Activated CD8-positive, alpha-beta T cell treated with anti-CD3 and anti-CD28 coated beads for 36 hours (primary cell): ENCODE results near the gene FLAD1. TPM values are rescaled to one million over a fixed set of nuclear protein-coding genes. Genes with fewer than 3 reads are reported as not detected.
"Not testable (repeated sequence)": the region's sequence is repeated elsewhere in the genome, so short reads cannot be mapped to it uniquely, and the experiment has no call there.

Experiments
- ATAC-seq: fragments of 200-7000 bp; cut with Tn5 transposase; one replicate; pipeline ENCODE4 v1.10.0; 2021; ENCODE audit warnings: mild to moderate bottlenecking, moderate library complexity
- CTCF ChIA-PET: fragments of 350-600 bp; sonication (Branson Sonifier 250); formaldehyde crosslinking; loops from one replicate; lab custom pipeline; 2021; ENCODE audit warnings: antibody characterized with exemption; lab: Charles Lee
- POLR2A ChIA-PET: fragments of 350-600 bp; sonication (Branson Sonifier 250); formaldehyde crosslinking; loops from one replicate; lab custom pipeline; 2021; ENCODE audit warnings: antibody characterized with exemption; lab: Charles Lee
- DNase-seq: peaks from one replicate; pipeline ENCODE4 v3.0.0-alpha.2; 2020
- H3K27ac Mint-ChIP-seq: one replicate; pipeline ENCODE4 v1.8.0; 2021; ENCODE audit warnings: mild to moderate bottlenecking, mixed read lengths
- H3K27me3 Mint-ChIP-seq: one replicate; pipeline ENCODE4 v1.8.0; 2021; ENCODE audit warnings: mixed read lengths
- H3K36me3 Mint-ChIP-seq: one replicate; pipeline ENCODE4 v1.8.0; 2021; ENCODE audit warnings: low read depth, mixed read lengths
- H3K4me1 Mint-ChIP-seq: one replicate; pipeline ENCODE4 v1.8.0; 2021; ENCODE audit warnings: low read depth, mixed read lengths
- H3K4me3 Mint-ChIP-seq: one replicate; pipeline ENCODE4 v1.8.0; 2021; ENCODE audit warnings: mild to moderate bottlenecking, moderate library complexity, mixed read lengths
- H3K9me3 Mint-ChIP-seq: one replicate; pipeline ENCODE4 v1.8.0; 2021; ENCODE audit warnings: mixed read lengths
- CTCF ChIP-seq: fragments of 200-600 bp; IDR thresholded peaks from one replicate; pipeline ENCODE4 v1.8.0; 2022; ENCODE audit warnings: antibody characterized with exemption, mild to moderate bottlenecking
- intact Hi-C: fragments of 100-400 bp; cut with micrococcal nuclease; formaldehyde crosslinking; loops from one replicate; pipeline ENCODE4 v1.10.0; 2022
- total RNA-seq, 2 experiments: library from RNA; stranded (reverse); gene quantifications; one replicate each; pipeline ENCODE4 v1.2.3, GENCODE V29; 2021

The FLAD1 gene
- total RNA-seq, 2 experiments from 2014 or later: 31.5 to 32.9 TPM

- intact Hi-C loops: no loop called here
- POLR2A ChIA-PET: interaction anchor here (0.7 to 8.6 kb wide), 2 partner anchors 9 to 18 kb away, joined by 3 to 85 read pairs; partner anchors contain the start of genes CKS1B and FLAD1
These were observed 9.8 kb downstream of the FLAD1 start for GRCh38 chr1:154992721-154993571.

DNA sequence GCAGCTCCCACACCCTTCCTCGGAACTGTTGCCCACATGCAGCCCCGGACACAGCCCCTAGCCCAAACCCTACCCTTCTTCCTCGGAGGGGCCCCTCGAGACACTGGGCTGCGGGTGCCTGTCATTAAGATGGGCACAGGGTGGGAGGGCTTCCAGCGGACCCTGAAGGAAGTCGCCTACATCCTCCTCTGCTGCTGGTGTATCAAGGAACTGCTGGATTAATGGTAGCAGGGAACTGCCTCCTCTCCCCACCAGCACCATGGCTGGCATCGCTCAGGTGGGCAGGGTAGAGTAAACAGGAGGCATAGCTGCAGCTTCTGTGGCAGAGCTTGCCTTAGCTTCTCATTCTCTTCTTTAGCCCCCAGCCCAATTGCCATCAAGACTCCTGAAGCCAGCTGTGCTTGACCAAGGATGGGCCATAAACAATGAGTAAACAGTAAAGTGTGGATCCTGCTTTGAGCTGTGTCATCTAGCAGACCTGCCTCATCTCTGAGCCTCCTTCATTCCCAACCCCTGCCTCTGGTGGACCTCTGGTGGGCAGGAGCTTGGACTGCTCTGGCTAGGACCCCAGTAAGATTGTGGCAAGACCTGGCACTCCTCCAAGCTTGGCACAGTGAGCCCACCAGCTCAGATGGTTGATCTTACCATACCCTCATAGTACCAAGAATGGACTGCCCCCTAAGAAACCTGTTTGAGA, 10.6 kb downstream of the FLAD1 start, which contains the start of gene LENEP:
Gene LENEP (plus strand): TSS at position 15 of the 697 bp plus-strand sequence. CDS start 22 bp downstream, at position 37.
- intact Hi-C loops: no loop called here
- peaks cover 10% of the 10 kb centered on the region for H3K36me3 Mint-ChIP-seq
- H3K27me3 Mint-ChIP-seq: no peaks in the 10 kb centered on the region
- no peak within 1 kb of the TSS for H3K27ac Mint-ChIP-seq
- H3K4me3 Mint-ChIP-seq: no peak within 1 kb of the TSS
- no peaks in the 10 kb centered on the region for H3K9me3 Mint-ChIP-seq
- ATAC-seq (no peak), DNase-seq (no peak)
- peaks cover 29% of the 10 kb centered on the region for H3K4me1 Mint-ChIP-seq
- ChIA-PET POLR2A (interaction anchor here (0.7 to 8.6 kb wide), 6 partner anchors 10 to 42 kb away, joined by 3 to 85 read pairs (median 3); partner anchors contain the start of genes CKS1B and FLAD1), CTCF (interaction anchor here (0.7 to 3.1 kb wide), 9 partner anchors 10 to 91 kb away, joined by 3 to 25 read pairs (median 7); partner anchors contain the start of genes ADAM15, FLAD1 and PBXIP1)
- no peak for TF ChIP-seq CTCF

More at GRCh38 chr1:154992721-154993571, 9.8 kb downstream of the FLAD1 start:
- peaks cover 29% of the 10 kb centered on the region for H3K4me1 Mint-ChIP-seq
- H3K36me3 Mint-ChIP-seq: peaks cover 17% of the 10 kb centered on the region
- H3K27ac Mint-ChIP-seq: no peak overlapping the region
- H3K9me3 Mint-ChIP-seq: no peaks in the 10 kb centered on the region
- no peak for TF ChIP-seq CTCF
- no peaks in the 10 kb centered on the region for H3K27me3 Mint-ChIP-seq
- CTCF ChIA-PET: interaction anchor here (0.8 to 3.1 kb wide), 7 partner anchors 9 to 92 kb away, joined by 3 to 25 read pairs (median 8); partner anchors contain the start of genes ADAM15, FLAD1 and PBXIP1
- no peak for DNase-seq
- ATAC-seq: no peak
- no peak overlapping the region for H3K4me3 Mint-ChIP-seq

DNA sequence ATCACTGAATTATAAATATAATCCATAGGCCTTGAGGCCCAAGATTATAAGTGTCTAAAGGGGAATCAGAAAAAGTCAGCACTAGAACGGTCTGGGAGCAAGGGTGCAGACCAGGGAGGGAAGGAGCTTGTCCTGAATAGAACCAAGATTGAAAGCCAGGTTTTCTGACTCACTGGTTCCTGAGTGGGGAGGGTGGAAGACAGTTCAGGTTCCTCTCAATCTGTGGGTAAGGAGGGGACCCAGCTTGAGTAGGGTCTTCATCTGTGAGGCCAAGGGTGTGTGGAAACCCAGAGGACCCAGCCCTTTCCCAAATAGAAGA, 11.1 kb downstream of the FLAD1 start:
- intact Hi-C loops: no loop called here
- H3K4me3 Mint-ChIP-seq: no peak overlapping the region
- H3K27me3 Mint-ChIP-seq: no peaks in the 10 kb centered on the region
- H3K36me3 Mint-ChIP-seq: peaks cover 5% of the 10 kb centered on the region
- peaks cover 29% of the 10 kb centered on the region for H3K4me1 Mint-ChIP-seq
- H3K9me3 Mint-ChIP-seq: no peaks in the 10 kb centered on the region
- ChIA-PET CTCF (interaction anchor here (0.7 to 3.1 kb wide), 9 partner anchors 11 to 91 kb away, joined by 3 to 25 read pairs (median 7); partner anchors contain the start of genes ADAM15, FLAD1 and PBXIP1), POLR2A (interaction anchor here (0.7 to 8.6 kb wide), 6 partner anchors 10 to 43 kb away, joined by 3 to 85 read pairs (median 3); partner anchors contain the start of gene FLAD1)
- no peak for TF ChIP-seq CTCF
- ATAC-seq: no peak
- no peak overlapping the region for H3K27ac Mint-ChIP-seq
- no peak for DNase-seq

GRCh38 chr1:154994591-154994990, 11.4 kb downstream of the FLAD1 start:
- peaks cover 4% of the 10 kb centered on the region for H3K36me3 Mint-ChIP-seq
- no peak overlapping the region for H3K27ac Mint-ChIP-seq
- peaks cover 29% of the 10 kb centered on the region for H3K4me1 Mint-ChIP-seq
- POLR2A ChIA-PET: interaction anchor here (0.7 to 8.6 kb wide), 6 partner anchors 11 to 43 kb away, joined by 3 to 85 read pairs (median 3); partner anchors contain the start of gene FLAD1
- no peak for TF ChIP-seq CTCF
- CTCF ChIA-PET: interaction anchor here (0.8 to 3.1 kb wide), 8 partner anchors 11 to 91 kb away, joined by 3 to 25 read pairs (median 7); partner anchors contain the start of genes ADAM15, FLAD1 and PBXIP1
- H3K4me3 Mint-ChIP-seq: no peak overlapping the region
- DNase-seq: no peak
- ATAC-seq: no peak
- intact Hi-C loops: no loop called here
- no peaks in the 10 kb centered on the region for H3K27me3 Mint-ChIP-seq
- H3K9me3 Mint-ChIP-seq: no peaks in the 10 kb centered on the region

- H3K4me1 Mint-ChIP-seq: peaks cover 35% of the 10 kb centered on the region
- CTCF ChIA-PET: interaction anchor here (1.1 to 5.3 kb wide), 7 partner anchors 12 to 90 kb away, joined by 3 to 108 read pairs (median 5); partner anchors contain the start of genes FLAD1 and PYGO2
- not testable (repeated sequence) for H3K9me3 Mint-ChIP-seq, DNase-seq, H3K27me3 Mint-ChIP-seq, H3K36me3 Mint-ChIP-seq, H3K4me3 Mint-ChIP-seq, H3K27ac Mint-ChIP-seq, ATAC-seq
- intact Hi-C loops: loop anchor here (5.0 kb wide), 1 partner anchor 33 kb away; the partner anchor contains the start of gene PYGO2
- POLR2A ChIA-PET: interaction anchor here (0.7 to 8.6 kb wide), 3 partner anchors 11 to 21 kb away, joined by 3 to 85 read pairs (median 3); partner anchors contain the start of gene FLAD1
These were observed 12.3 kb downstream of the FLAD1 start for GRCh38 chr1:154995301-154995983.
